ENCODE measurements around the gene MORF4L1. TPM values are rescaled to one million over a fixed set of nuclear protein-coding genes. Genes with fewer than 3 reads are reported as not detected.

Gene MORF4L1
- total RNA-seq, 1 experiment from 2014 or later, result 428 TPM

DNA sequence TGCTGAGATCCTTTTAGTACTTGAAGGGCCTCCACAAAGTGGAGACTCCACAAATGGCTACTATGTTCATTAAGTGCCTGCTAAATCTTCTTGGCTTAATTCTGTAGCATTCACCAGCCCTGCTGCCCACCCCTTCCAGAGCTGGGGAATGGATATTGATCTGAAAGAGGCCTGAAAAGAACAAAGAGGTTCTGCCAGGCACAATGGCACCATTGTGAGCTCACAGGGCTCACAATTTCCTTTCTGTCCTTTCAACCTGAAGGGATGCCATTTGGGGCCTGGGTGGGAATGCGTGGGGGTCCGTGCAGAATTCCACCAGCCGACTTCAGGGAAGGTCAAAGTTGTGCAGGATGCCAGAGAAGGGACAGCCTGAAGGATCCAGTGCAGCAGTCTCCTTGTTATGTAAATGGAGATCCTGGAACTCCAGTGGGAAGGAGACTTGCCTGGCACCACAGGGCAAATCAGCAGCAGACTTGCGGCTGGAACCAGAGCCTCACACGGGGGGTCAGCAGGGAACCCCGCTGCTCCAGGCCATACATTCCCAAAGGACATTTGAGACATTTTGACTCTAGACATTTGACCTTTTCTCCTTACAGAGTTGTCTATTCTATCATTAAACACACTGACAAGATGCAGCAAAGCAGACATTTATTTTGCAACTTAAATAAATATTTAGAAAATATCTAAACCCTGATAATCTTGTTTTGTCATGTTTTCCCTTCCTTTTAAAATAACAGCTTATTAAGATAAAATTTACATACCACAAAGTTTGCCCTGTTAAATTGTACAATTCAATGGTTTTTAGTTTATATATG, 21.5 kb upstream of the MORF4L1 start:
- Histone ChIP-seq H3K36me3 (ENCODE audit: insufficient read depth, low read length, poor library complexity, severe bottlenecking) (no peaks in the 10 kb centered on the region), H3K4me1 (ENCODE audit: insufficient read depth, low read length, poor library complexity, severe bottlenecking) (no peaks in the 10 kb centered on the region), H3K27ac (ENCODE audit: low read depth, low read length, poor library complexity, severe bottlenecking) (no peak overlapping the region), H3K9me3 (ENCODE audit: low read depth, low read length, poor library complexity, severe bottlenecking) (no peaks in the 10 kb centered on the region), H3K4me3 (ENCODE audit: low read depth, low read length, poor library complexity, severe bottlenecking) (no peak overlapping the region), H3K27me3 (replicated peaks; ENCODE audit: insufficient read depth, low read depth, low read length, poor library complexity) (no peaks in the 10 kb centered on the region)
- no peak for DNase-seq (ENCODE audit: low spot score)
- TF ChIP-seq EZH2 (IDR thresholded peaks at IDR 0.05; ENCODE audit: borderline replicate concordance, low read depth, low read length, poor library complexity, severe bottlenecking) (no peak), CTCF (conservative IDR thresholded peaks at IDR 0.05; ENCODE audit: low read depth, low read length) (no peak)
- BruUV-seq (replicated peaks), result no TSS peak
- POLR2A ChIA-PET (ENCODE audit: low non-redundant PET), result no interaction called here
- CTCF ChIA-PET, result no interaction called here
- intact Hi-C loops (cut with micrococcal nuclease; ENCODE audit: unreplicated experiment), result no loop called here

- no TSS peak for BruUV-seq (replicated peaks)
- DNase-seq (ENCODE audit: low spot score), result no peak
- POLR2A ChIA-PET (ENCODE audit: low non-redundant PET), result no interaction called here
- H3K27ac ChIP-seq (ENCODE audit: low read depth, low read length, poor library complexity, severe bottlenecking), result no peak overlapping the region
- intact Hi-C loops (cut with micrococcal nuclease; ENCODE audit: unreplicated experiment), result no loop called here
- H3K27me3 ChIP-seq (replicated peaks; ENCODE audit: insufficient read depth, low read depth, low read length, poor library complexity), result no peaks in the 10 kb centered on the region
- no peaks in the 10 kb centered on the region for H3K9me3 ChIP-seq (ENCODE audit: low read depth, low read length, poor library complexity, severe bottlenecking)
- H3K4me1 ChIP-seq (ENCODE audit: insufficient read depth, low read length, poor library complexity, severe bottlenecking), result no peaks in the 10 kb centered on the region
- H3K4me3 ChIP-seq (ENCODE audit: low read depth, low read length, poor library complexity, severe bottlenecking), result no peak overlapping the region
- H3K36me3 ChIP-seq (ENCODE audit: insufficient read depth, low read length, poor library complexity, severe bottlenecking), result no peaks in the 10 kb centered on the region
- CTCF ChIA-PET, result no interaction called here
- TF ChIP-seq CTCF (conservative IDR thresholded peaks at IDR 0.05; ENCODE audit: low read depth, low read length) (no peak), EZH2 (IDR thresholded peaks at IDR 0.05; ENCODE audit: borderline replicate concordance, low read depth, low read length, poor library complexity, severe bottlenecking) (no peak)
These were observed 19.2 kb upstream of the MORF4L1 start for GRCh38 chr15:78853500-78853899.

- DNase-seq (ENCODE audit: low spot score), result no peak
- no peaks in the 10 kb centered on the region for H3K9me3 ChIP-seq (ENCODE audit: low read depth, low read length, poor library complexity, severe bottlenecking)
- ChIA-PET POLR2A (ENCODE audit: low non-redundant PET) (no interaction called here), CTCF (no interaction called here)
- TF ChIP-seq EZH2 (IDR thresholded peaks at IDR 0.05; ENCODE audit: borderline replicate concordance, low read depth, low read length, poor library complexity, severe bottlenecking), result no peak
- no peak for TF ChIP-seq CTCF (conservative IDR thresholded peaks at IDR 0.05; ENCODE audit: low read depth, low read length)
- intact Hi-C loops (cut with micrococcal nuclease; ENCODE audit: unreplicated experiment), result no loop called here
- no peaks in the 10 kb centered on the region for H3K27me3 ChIP-seq (replicated peaks; ENCODE audit: insufficient read depth, low read depth, low read length, poor library complexity)
- H3K36me3 ChIP-seq (ENCODE audit: insufficient read depth, low read length, poor library complexity, severe bottlenecking), result no peaks in the 10 kb centered on the region
- no peaks in the 10 kb centered on the region for H3K4me1 ChIP-seq (ENCODE audit: insufficient read depth, low read length, poor library complexity, severe bottlenecking)
- BruUV-seq (replicated peaks), result no TSS peak
- no peak overlapping the region for H3K27ac ChIP-seq (ENCODE audit: low read depth, low read length, poor library complexity, severe bottlenecking)
- H3K4me3 ChIP-seq (ENCODE audit: low read depth, low read length, poor library complexity, severe bottlenecking), result no peak overlapping the region
These were observed 17.8 kb upstream of the MORF4L1 start for GRCh38 chr15:78854833-78855372.
